ENCODE data around the gene BRD7. TPM values are rescaled to one million over a fixed set of nuclear protein-coding genes. Genes with fewer than 3 reads are reported as not detected.

Gene BRD7
- total RNA-seq, 1 experiment from 2014 or later = 122 TPM

DNA sequence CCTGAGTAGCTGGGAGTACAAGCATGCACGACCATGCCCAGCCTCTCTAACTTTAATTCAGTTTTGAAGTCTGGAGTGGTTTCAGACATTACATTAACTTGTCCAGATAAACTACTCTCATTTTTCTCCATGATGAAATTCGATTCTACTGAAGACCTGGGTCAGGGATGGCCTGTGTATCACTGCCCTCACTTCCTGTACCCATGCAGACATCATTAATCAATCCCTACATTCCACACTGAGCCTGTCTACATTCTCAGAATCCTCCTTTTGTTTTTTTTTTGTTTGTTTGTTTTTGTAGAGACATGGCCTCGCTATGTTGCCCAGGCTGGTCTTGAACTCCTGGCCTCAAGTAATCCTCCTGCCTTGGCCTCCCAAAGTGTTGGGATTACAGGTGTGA, 79.9 kb downstream of the BRD7 start (continued):
- TF ChIP-seq MXD4 (CRISPR knock-in tag; IDR thresholded peaks at IDR 0.05; ENCODE audit: borderline replicate concordance) (no peak), USF2 (CRISPR knock-in tag; IDR thresholded peaks at IDR 0.05) (no peak), ZNF416 (CRISPR knock-in tag; IDR thresholded peaks at IDR 0.05) (no peak), ZNF232 (CRISPR knock-in tag; IDR thresholded peaks at IDR 0.05) (no peak), ZNF423 (CRISPR knock-in tag; IDR thresholded peaks at IDR 0.05) (no peak), TCF7 (CRISPR knock-in tag; IDR thresholded peaks at IDR 0.05; ENCODE audit: low read depth) (no peak), PRRX2 (CRISPR knock-in tag; IDR thresholded peaks at IDR 0.05) (no peak), ZNF671 (CRISPR knock-in tag; IDR thresholded peaks at IDR 0.05) (no peak), CDX4 (CRISPR knock-in tag; IDR thresholded peaks at IDR 0.05; ENCODE audit: borderline replicate concordance) (no peak), ZNF263 (CRISPR knock-in tag; IDR thresholded peaks at IDR 0.05; ENCODE audit: low read depth) (no peak)
- TF ChIP-seq, protein P1, sequence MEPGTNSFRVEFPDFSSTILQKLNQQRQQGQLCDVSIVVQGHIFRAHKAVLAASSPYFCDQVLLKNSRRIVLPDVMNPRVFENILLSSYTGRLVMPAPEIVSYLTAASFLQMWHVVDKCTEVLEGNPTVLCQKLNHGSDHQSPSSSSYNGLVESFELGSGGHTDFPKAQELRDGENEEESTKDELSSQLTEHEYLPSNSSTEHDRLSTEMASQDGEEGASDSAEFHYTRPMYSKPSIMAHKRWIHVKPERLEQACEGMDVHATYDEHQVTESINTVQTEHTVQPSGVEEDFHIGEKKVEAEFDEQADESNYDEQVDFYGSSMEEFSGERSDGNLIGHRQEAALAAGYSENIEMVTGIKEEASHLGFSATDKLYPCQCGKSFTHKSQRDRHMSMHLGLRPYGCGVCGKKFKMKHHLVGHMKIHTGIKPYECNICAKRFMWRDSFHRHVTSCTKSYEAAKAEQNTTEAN (CRISPR knock-in tag; IDR thresholded peaks at IDR 0.05) = no peak
- TF ChIP-seq, protein P2, sequence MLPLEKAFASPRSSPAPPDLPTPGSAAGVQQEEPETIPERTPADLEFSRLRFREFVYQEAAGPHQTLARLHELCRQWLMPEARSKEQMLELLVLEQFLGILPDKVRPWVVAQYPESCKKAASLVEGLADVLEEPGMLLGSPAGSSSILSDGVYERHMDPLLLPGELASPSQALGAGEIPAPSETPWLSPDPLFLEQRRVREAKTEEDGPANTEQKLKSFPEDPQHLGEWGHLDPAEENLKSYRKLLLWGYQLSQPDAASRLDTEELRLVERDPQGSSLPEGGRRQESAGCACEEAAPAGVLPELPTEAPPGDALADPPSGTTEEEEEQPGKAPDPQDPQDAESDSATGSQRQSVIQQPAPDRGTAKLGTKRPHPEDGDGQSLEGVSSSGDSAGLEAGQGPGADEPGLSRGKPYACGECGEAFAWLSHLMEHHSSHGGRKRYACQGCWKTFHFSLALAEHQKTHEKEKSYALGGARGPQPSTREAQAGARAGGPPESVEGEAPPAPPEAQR (CRISPR knock-in tag; IDR thresholded peaks at IDR 0.05) = no peak
- TF ChIP-seq, protein P3, sequence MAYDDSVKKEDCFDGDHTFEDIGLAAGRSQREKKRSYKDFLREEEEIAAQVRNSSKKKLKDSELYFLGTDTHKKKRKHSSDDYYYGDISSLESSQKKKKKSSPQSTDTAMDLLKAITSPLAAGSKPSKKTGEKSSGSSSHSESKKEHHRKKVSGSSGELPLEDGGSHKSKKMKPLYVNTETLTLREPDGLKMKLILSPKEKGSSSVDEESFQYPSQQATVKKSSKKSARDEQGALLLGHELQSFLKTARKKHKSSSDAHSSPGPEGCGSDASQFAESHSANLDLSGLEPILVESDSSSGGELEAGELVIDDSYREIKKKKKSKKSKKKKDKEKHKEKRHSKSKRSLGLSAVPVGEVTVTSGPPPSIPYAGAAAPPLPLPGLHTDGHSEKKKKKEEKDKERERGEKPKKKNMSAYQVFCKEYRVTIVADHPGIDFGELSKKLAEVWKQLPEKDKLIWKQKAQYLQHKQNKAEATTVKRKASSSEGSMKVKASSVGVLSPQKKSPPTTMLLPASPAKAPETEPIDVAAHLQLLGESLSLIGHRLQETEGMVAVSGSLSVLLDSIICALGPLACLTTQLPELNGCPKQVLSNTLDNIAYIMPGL (CRISPR knock-in tag; IDR thresholded peaks at IDR 0.05) = no peak
- TF ChIP-seq, protein P4, sequence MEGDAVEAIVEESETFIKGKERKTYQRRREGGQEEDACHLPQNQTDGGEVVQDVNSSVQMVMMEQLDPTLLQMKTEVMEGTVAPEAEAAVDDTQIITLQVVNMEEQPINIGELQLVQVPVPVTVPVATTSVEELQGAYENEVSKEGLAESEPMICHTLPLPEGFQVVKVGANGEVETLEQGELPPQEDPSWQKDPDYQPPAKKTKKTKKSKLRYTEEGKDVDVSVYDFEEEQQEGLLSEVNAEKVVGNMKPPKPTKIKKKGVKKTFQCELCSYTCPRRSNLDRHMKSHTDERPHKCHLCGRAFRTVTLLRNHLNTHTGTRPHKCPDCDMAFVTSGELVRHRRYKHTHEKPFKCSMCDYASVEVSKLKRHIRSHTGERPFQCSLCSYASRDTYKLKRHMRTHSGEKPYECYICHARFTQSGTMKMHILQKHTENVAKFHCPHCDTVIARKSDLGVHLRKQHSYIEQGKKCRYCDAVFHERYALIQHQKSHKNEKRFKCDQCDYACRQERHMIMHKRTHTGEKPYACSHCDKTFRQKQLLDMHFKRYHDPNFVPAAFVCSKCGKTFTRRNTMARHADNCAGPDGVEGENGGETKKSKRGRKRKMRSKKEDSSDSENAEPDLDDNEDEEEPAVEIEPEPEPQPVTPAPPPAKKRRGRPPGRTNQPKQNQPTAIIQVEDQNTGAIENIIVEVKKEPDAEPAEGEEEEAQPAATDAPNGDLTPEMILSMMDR (IDR thresholded peaks at IDR 0.05) = no peak

DNA sequence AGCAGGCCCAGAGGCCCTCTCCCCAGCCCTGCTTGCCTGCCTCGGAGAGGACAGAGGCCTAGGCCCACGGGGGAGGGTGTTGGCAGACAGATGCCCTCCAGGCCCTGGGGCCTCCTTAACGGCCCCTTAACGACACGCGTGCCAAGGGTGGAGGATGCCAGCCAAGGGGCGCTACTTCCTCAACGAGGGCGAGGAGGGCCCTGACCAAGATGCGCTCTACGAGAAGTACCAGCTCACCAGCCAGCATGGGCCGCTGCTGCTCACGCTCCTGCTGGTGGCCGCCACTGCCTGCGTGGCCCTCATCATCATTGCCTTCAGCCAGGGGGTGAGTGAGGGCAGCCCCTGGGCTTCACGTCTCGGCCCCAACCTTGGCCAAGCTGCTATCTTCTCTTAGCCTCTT, 80.8 kb downstream of the BRD7 start:
- ATAC-seq (no peak), DNase-seq (ENCODE audit: low spot score) (no peak)
- peaks cover 6% of the 10 kb centered on the region for H3K9me3 Mint-ChIP-seq
- no peak overlapping the region for H3K27ac Mint-ChIP-seq
- POLR2A ChIA-PET = no interaction called here
- H3K4me1 Mint-ChIP-seq = no peaks in the 10 kb centered on the region
- H3K36me3 Mint-ChIP-seq = peaks cover 6% of the 10 kb centered on the region; the same call in 1 of the 2 replicates
- no peaks in the 10 kb centered on the region; the same call in 1 of the 2 replicates for H3K27me3 Mint-ChIP-seq (ENCODE audit: low read depth)
- CTCF ChIA-PET = interaction anchor here (1.1 kb wide), 1 partner anchor 39 kb away, joined by 3 read pairs; no protein-coding TSS in a partner anchor
- no peak overlapping the region for H3K4me3 Mint-ChIP-seq
- TF ChIP-seq ZNF232 (CRISPR knock-in tag; IDR thresholded peaks at IDR 0.05) (no peak), CREM (CRISPR knock-in tag; IDR thresholded peaks at IDR 0.05) (no peak), SMAD4 (CRISPR knock-in tag; IDR thresholded peaks at IDR 0.05) (no peak), ATF2 (CRISPR knock-in tag; IDR thresholded peaks at IDR 0.05; ENCODE audit: borderline replicate concordance, low read depth) (no peak), OVOL2 (CRISPR knock-in tag; IDR thresholded peaks at IDR 0.05; ENCODE audit: borderline replicate concordance) (no peak), GTF2I (CRISPR knock-in tag; conservative IDR thresholded peaks at IDR 0.05) (no peak), ZNF532 (CRISPR knock-in tag; IDR thresholded peaks at IDR 0.05; ENCODE audit: borderline replicate concordance) (no peak), CREB1 (CRISPR knock-in tag; IDR thresholded peaks at IDR 0.05) (no peak)
- TF ChIP-seq, protein P5, sequence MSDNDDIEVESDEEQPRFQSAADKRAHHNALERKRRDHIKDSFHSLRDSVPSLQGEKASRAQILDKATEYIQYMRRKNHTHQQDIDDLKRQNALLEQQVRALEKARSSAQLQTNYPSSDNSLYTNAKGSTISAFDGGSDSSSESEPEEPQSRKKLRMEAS (CRISPR knock-in tag; IDR thresholded peaks at IDR 0.05) = no peak
